ENCODE data around the gene IL10RB. TPM values are rescaled to one million over a fixed set of nuclear protein-coding genes. Genes with fewer than 3 reads are reported as not detected.

The IL10RB gene
- total RNA-seq, 4 donors from 2014 or later, result 28.1 to 47.7 (median 32.3) TPM

DNA sequence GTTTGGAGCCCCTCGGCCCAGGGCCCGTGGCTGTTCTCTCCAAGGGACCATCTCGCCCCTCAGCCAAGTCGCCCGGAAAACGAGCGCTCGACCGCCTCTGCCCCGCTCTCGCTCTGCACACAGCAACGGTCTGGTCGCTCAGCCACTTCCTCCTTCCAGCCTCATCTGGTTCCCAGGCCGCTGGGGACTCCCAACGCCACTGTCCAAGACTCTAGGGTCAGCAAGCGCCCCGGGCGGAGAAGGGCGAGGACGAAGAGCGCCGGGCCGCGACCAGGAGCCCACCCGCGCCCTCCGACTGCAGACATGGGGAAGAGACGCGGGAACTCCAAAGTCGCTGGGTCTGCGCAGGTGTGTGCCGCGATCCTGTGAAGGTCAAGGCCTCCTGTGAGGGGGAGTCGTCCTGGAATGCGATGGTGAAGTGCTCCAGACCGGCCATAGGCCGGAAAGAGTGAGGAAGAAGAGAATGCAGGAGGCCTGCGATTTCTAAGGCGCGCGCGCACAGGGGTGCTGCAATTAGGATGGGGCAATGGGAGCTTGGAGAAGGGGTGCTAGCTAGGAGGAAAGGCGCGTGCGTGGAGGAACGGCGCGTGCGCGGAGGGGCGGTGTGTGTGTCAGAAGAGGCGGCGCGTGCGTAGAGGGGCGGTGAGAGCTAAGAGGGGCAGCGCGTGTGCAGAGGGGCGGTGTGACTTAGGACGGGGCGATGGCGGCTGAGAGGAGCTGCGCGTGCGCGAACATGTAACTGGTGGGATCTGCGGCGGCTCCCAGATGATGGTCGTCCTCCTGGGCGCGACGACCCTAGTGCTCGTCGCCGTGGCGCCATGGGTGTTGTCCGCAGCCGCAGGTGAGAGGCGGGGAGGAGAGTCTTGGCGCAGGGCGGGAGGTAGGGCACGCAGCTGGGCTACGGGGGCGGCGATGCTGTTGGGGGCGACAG is 58.4 kb downstream of the IL10RB start, which contains the start of gene IFNAR1:
IFNAR1 (plus strand) TSS at position 680 of the 931 bp plus-strand sequence; CDS start at position 766, 86 bp downstream.
- TF ChIP-seq, protein P1, sequence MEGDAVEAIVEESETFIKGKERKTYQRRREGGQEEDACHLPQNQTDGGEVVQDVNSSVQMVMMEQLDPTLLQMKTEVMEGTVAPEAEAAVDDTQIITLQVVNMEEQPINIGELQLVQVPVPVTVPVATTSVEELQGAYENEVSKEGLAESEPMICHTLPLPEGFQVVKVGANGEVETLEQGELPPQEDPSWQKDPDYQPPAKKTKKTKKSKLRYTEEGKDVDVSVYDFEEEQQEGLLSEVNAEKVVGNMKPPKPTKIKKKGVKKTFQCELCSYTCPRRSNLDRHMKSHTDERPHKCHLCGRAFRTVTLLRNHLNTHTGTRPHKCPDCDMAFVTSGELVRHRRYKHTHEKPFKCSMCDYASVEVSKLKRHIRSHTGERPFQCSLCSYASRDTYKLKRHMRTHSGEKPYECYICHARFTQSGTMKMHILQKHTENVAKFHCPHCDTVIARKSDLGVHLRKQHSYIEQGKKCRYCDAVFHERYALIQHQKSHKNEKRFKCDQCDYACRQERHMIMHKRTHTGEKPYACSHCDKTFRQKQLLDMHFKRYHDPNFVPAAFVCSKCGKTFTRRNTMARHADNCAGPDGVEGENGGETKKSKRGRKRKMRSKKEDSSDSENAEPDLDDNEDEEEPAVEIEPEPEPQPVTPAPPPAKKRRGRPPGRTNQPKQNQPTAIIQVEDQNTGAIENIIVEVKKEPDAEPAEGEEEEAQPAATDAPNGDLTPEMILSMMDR (IDR thresholded peaks at IDR 0.05), result peak in 1 of 6 experiments; percentile 17
- TF ChIP-seq POLR2A (IDR thresholded peaks at IDR 0.05), result peak in 3 of 4 donors; percentile 57 to 91 (median 81)
- Histone ChIP-seq H3K36me3 (no peaks in the 10 kb centered on the region), H3K27me3 (no peaks in the 10 kb centered on the region), H3K27ac (peak within 1 kb of the TSS; percentile 98 to 100 (median 100)), H3K4me3 (peak within 1 kb of the TSS; percentile 93 to 100 (median 99)), H3K4me1 (peaks cover 0 to 38% (median 22%) of the 10 kb centered on the region in 3 donors), H3K9me3 (no peaks in the 10 kb centered on the region)
- peak; percentile 97 for DNase-seq
- intact Hi-C loops (cut with DNase I), result no loop called here
- WGBS, 2 donors, result 0% methylated on average over 36 to 65 of the region's 86 CpGs

- WGBS, 2 donors, result 0 to 1% methylated on average over 6 to 9 of the region's 28 CpGs
- Histone ChIP-seq H3K9me3 (no peaks in the 10 kb centered on the region), H3K36me3 (no peaks in the 10 kb centered on the region), H3K27ac (peak overlapping the region; percentile 98 to 100 (median 100)), H3K27me3 (no peaks in the 10 kb centered on the region), H3K4me3 (peak overlapping the region; percentile 93 to 100 (median 99)), H3K4me1 (peaks cover 0 to 42% (median 22%) of the 10 kb centered on the region in 3 donors)
- TF ChIP-seq, protein P1 (IDR thresholded peaks at IDR 0.05), result no peak
- TF ChIP-seq POLR2A (IDR thresholded peaks at IDR 0.05), result no peak
- intact Hi-C loops (cut with DNase I), result no loop called here
- DNase-seq, result no peak
These were observed 59.3 kb downstream of the IL10RB start for GRCh38 chr21:33325222-33326067.

GRCh38 chr21:33327326-33327725 is 61.2 kb downstream of the IL10RB start:
- no peak for DNase-seq
- Histone ChIP-seq H3K4me1 (peaks cover 0 to 42% (median 22%) of the 10 kb centered on the region in 3 donors), H3K4me3 (no peak overlapping the region), H3K36me3 (peaks cover 0 to 17% (median 0%) of the 10 kb centered on the region in 3 donors), H3K9me3 (no peaks in the 10 kb centered on the region), H3K27ac (no peak overlapping the region), H3K27me3 (no peaks in the 10 kb centered on the region)
- no peak for TF ChIP-seq POLR2A (IDR thresholded peaks at IDR 0.05)
- TF ChIP-seq, protein P1 (IDR thresholded peaks at IDR 0.05), result no peak
- intact Hi-C loops (cut with DNase I), result no loop called here
- 65 to 71% methylated on average over 3 of the region's 3 CpGs for WGBS, 2 donors

GRCh38 chr21:33327792-33328433 is 61.7 kb downstream of the IL10RB start:
- peaks cover 0 to 5% (median 0%) of the 10 kb centered on the region in 3 donors for H3K9me3 ChIP-seq
- TF ChIP-seq, protein P1 (IDR thresholded peaks at IDR 0.05), result no peak
- TF ChIP-seq POLR2A (IDR thresholded peaks at IDR 0.05), result no peak
- peaks cover 0 to 17% (median 0%) of the 10 kb centered on the region in 3 donors for H3K36me3 ChIP-seq
- H3K4me3 ChIP-seq, result no peak overlapping the region
- WGBS, 2 donors, result 82 to 94% methylated on average over 7 of the region's 7 CpGs
- no peaks in the 10 kb centered on the region for H3K27me3 ChIP-seq
- no peak overlapping the region for H3K27ac ChIP-seq
- intact Hi-C loops (cut with DNase I), result no loop called here
- H3K4me1 ChIP-seq, result peaks cover 0 to 42% (median 22%) of the 10 kb centered on the region in 3 donors
- DNase-seq, result no peak

All from esophagus squamous epithelium (tissue), 5 donors.